HepG2 (cell line): ENCODE data around the gene CD151. TPM values are rescaled to one million over a fixed set of nuclear protein-coding genes. Genes with fewer than 3 reads are reported as not detected.

Experiments used
- AGO2 ChIP-seq: fragments of 200-400 bp; formaldehyde crosslinking; optimal IDR thresholded peaks from 2 replicates; pipeline ENCODE3; 2017; ENCODE audit warnings: mild to moderate bottlenecking, low read depth, low read length, moderate library complexity
- AHR ChIP-seq: IDR thresholded peaks from 2 replicates; pipeline ENCODE4 v1.6.1; 2018; ENCODE audit warnings: missing genetic modification reagents, missing compliant biosample characterization
- ARNT2 ChIP-seq: sonication (generic); formaldehyde crosslinking; IDR thresholded peaks from 2 replicates; pipeline ENCODE4 v1.8.0; 2022; ENCODE audit warnings: mild to moderate bottlenecking, low read depth, missing genetic modification reagents, moderate library complexity
- ARNTL ChIP-seq: sonication (generic); formaldehyde crosslinking; IDR thresholded peaks from 2 replicates; pipeline ENCODE4 v1.4.0; 2020; ENCODE audit warnings: mild to moderate bottlenecking, missing genetic modification reagents
- ATF7-NPFF ChIP-seq: sonication (generic); formaldehyde crosslinking; IDR thresholded peaks from 2 replicates; pipeline ENCODE4 v1.8.1; 2023; ENCODE audit warnings: mild to moderate bottlenecking, low read depth, missing genetic modification reagents, moderate library complexity
- CAMTA2 ChIP-seq: sonication (generic); formaldehyde crosslinking; IDR thresholded peaks from 2 replicates; pipeline ENCODE4 v1.4.0; 2020; ENCODE audit warnings: mild to moderate bottlenecking, missing genetic modification reagents, borderline replicate concordance
- CHD4 ChIP-seq: fragments of 200-600 bp; sonication (generic); IDR thresholded peaks from 2 replicates; pipeline ENCODE4 v1.7.0; 2017; ENCODE audit warnings: mild to moderate bottlenecking, low read length, borderline replicate concordance
- DDIT3 ChIP-seq: sonication (generic); formaldehyde crosslinking; IDR thresholded peaks from 2 replicates; pipeline ENCODE4 v1.4.0; 2020; ENCODE audit warnings: mild to moderate bottlenecking, missing genetic modification reagents
- EP300 ChIP-seq, 3 experiments: sonication (generic) in 1 of 3; formaldehyde crosslinking in 1 of 3; IDR thresholded peaks; 2 replicates each; pipeline versions ENCODE4 v1.5.1 to v1.6.1; 2011 to 2020; ENCODE audit warnings: low read depth in 2 of 3, low read length in 2 of 3, borderline replicate concordance in 1 of 3, improper control_type of control experiment in 1 of 3, mild to moderate bottlenecking in 1 of 3, missing genetic modification reagents in 1 of 3, moderate library complexity in 1 of 3
- ETS1 ChIP-seq: sonication (generic); formaldehyde crosslinking; IDR thresholded peaks from 2 replicates; pipeline ENCODE4 v1.4.0; 2020; ENCODE audit warnings: missing genetic modification reagents
- HMGA1 ChIP-seq: sonication (generic); formaldehyde crosslinking; conservative IDR thresholded peaks from 2 replicates; pipeline ENCODE4 v1.4.0; 2020; ENCODE audit warnings: missing genetic modification reagents
- JUNB ChIP-seq: sonication (generic); formaldehyde crosslinking; IDR thresholded peaks from 2 replicates; pipeline ENCODE4 v1.8.0; 2022; ENCODE audit warnings: missing genetic modification reagents, mild to moderate bottlenecking, borderline replicate concordance
- NFE2 ChIP-seq: sonication (generic); formaldehyde crosslinking; IDR thresholded peaks from 2 replicates; pipeline ENCODE4 v1.4.0; 2020; ENCODE audit warnings: missing genetic modification reagents
- NFIB ChIP-seq: sonication (generic); formaldehyde crosslinking; IDR thresholded peaks from 2 replicates; pipeline ENCODE4 v1.9.0; 2021; ENCODE audit warnings: missing genetic modification reagents, mild to moderate bottlenecking, borderline replicate concordance
- NFYC ChIP-seq: IDR thresholded peaks from 2 replicates; pipeline ENCODE4 v1.6.1; 2016; ENCODE audit warnings: missing genetic modification reagents, missing compliant biosample characterization
- POLR2G ChIP-seq: fragments of 200-400 bp; formaldehyde crosslinking; IDR thresholded peaks from 2 replicates; pipeline ENCODE4 v1.6.1; 2018; ENCODE audit warnings: mild to moderate bottlenecking, low read depth, low read length, moderate library complexity
- PRPF4 ChIP-seq: fragments of 200-400 bp; formaldehyde crosslinking; IDR thresholded peaks from 2 replicates; pipeline ENCODE4 v1.6.1; 2016; ENCODE audit warnings: low read length, low read depth; ENCODE audit not compliant: poor library complexity, severe bottlenecking
- RNF2 ChIP-seq: fragments of 450-650 bp; conservative IDR thresholded peaks from 2 replicates; pipeline ENCODE4 v1.6.1; 2016; ENCODE audit warnings: low read depth
- RXRA ChIP-seq: sonication (generic); formaldehyde crosslinking; IDR thresholded peaks from 2 replicates; pipeline ENCODE4 v1.5.1; 2020; ENCODE audit warnings: missing genetic modification reagents
- TBX3 ChIP-seq: fragments of 450-650 bp; IDR thresholded peaks from 2 replicates; pipeline ENCODE4 v1.6.1; 2017; ENCODE audit warnings: antibody characterized with exemption, mild to moderate bottlenecking, inconsistent platforms, borderline replicate concordance
- TCF7L2 ChIP-seq: IDR thresholded peaks from 2 replicates; pipeline ENCODE4 v1.6.1; 2011; ENCODE audit warnings: mild to moderate bottlenecking, low read depth, low read length, moderate library complexity
- ZBTB7A ChIP-seq: sonication (generic); formaldehyde crosslinking; IDR thresholded peaks from 2 replicates; pipeline ENCODE4 v1.8.0; 2022; ENCODE audit warnings: mild to moderate bottlenecking, missing genetic modification reagents
- ZBTB7B ChIP-seq: sonication (generic); formaldehyde crosslinking; IDR thresholded peaks from 2 replicates; pipeline ENCODE4 v1.4.0; 2020; ENCODE audit warnings: missing genetic modification reagents
- ZBTB8A ChIP-seq: sonication (generic); formaldehyde crosslinking; IDR thresholded peaks from 2 replicates; pipeline ENCODE4 v1.4.0; 2020; ENCODE audit warnings: mild to moderate bottlenecking, low read depth, missing genetic modification reagents, borderline replicate concordance
- ZNF546 ChIP-seq: sonication (generic); formaldehyde crosslinking; conservative IDR thresholded peaks from 2 replicates; pipeline ENCODE4 v1.8.1; 2023; ENCODE audit warnings: mild to moderate bottlenecking, missing genetic modification reagents
- ZNF598 ChIP-seq: sonication (generic); formaldehyde crosslinking; IDR thresholded peaks from 2 replicates; pipeline ENCODE4 v1.5.1; 2020; ENCODE audit warnings: mild to moderate bottlenecking, missing genetic modification reagents, borderline replicate concordance
- ZNF709 ChIP-seq: sonication (generic); formaldehyde crosslinking; IDR thresholded peaks from 2 replicates; pipeline ENCODE4 v1.5.0; 2020; ENCODE audit warnings: mild to moderate bottlenecking, missing genetic modification reagents
- ZSCAN5A ChIP-seq: sonication (generic); formaldehyde crosslinking; IDR thresholded peaks from 2 replicates; pipeline ENCODE4 v1.8.0; 2022; ENCODE audit warnings: mild to moderate bottlenecking, missing genetic modification reagents, borderline replicate concordance
- polyA plus RNA-seq, 8 experiments: library from polyadenylated mRNA; depleted of rRNA in 3 of 8; stranded (reverse) in 7 of 8; unstranded in 1 of 8; fragments of >200 nt; fragmentation: Illumina TruSeq in 4 of 8; extraction: Trizol in 4 of 8; gene quantifications; 2 replicates each; pipeline versions ENCODE4 v1.2.1 to v1.2.3, GENCODE V29; 2011 to 2016; ENCODE audit warnings: low read depth in 4 of 8, missing spikeins in 1 of 8, mixed read lengths in 1 of 8; ENCODE audit not compliant: insufficient read depth in 1 of 8
- total RNA-seq, 5 experiments: library from RNA; depleted of rRNA; stranded (reverse); fragments of >200 nt; fragmentation: Illumina TruSeq; extraction: Trizol; gene quantifications; 2 replicates each; pipeline ENCODE4 v1.2.3, GENCODE V29; 2016; ENCODE audit warnings: low read depth in 1 of 5

Gene CD151
- total and polyA plus RNA-seq, 2 of the 13 experiments (the other 11 are each of a cell fraction or from before 2014, with no cell fraction given) = 125 to 197 TPM

GRCh38 chr11:809287-810039 lies 23.3 kb upstream of the CD151 start, which contains the start of gene RPLP2 (continued):
- TF ChIP-seq ZSCAN5A = peak; percentile 31; the same call in 1 of the 2 replicates
- TF ChIP-seq DDIT3 = no peak
- TF ChIP-seq POLR2G = peak; percentile 95
- no peak for TF ChIP-seq AGO2
- TF ChIP-seq PRPF4 = peak; percentile 60
- no peak for TF ChIP-seq NFE2 (CRISPR knock-in tag)
- no peak for TF ChIP-seq JUNB (CRISPR knock-in tag)
- peak; percentile 80 for TF ChIP-seq ZNF709 (CRISPR knock-in tag)
- TF ChIP-seq ZBTB8A (CRISPR knock-in tag) = no peak
- TF ChIP-seq HMGA1 = no peak
- peak; percentile 77 for TF ChIP-seq RXRA (CRISPR knock-in tag)
- TF ChIP-seq TCF7L2 = no peak
- no peak for TF ChIP-seq CHD4
- peak in 1 of 2 experiments; percentile 7; a peak in 1 of 4 replicates for TF ChIP-seq EP300 (IDR thresholded peaks at IDR 0.05; ENCODE audit: low read depth in 2 of 2, low read length in 2 of 2)
- TF ChIP-seq EP300 (CRISPR knock-in tag; IDR thresholded peaks at IDR 0.05; ENCODE audit: borderline replicate concordance) = no peak; the same call in 1 of the 2 replicates
- TF ChIP-seq ARNTL (CRISPR knock-in tag) = peak; percentile 87
- TF ChIP-seq TBX3 = peak; percentile 27
- no peak; the same call in none of the 2 replicates for TF ChIP-seq ATF7-NPFF
- no peak for TF ChIP-seq NFIB (CRISPR knock-in tag)
- peak; percentile 48; the same call in 1 of the 2 replicates for TF ChIP-seq ZBTB7A (CRISPR knock-in tag)
- TF ChIP-seq AHR (CRISPR knock-in tag) = peak; percentile 49
- peak; percentile 75; the same call in 1 of the 2 replicates for TF ChIP-seq ARNT2
- peak; percentile 96 for TF ChIP-seq ZNF546 (CRISPR knock-in tag)
- peak; percentile 53; the same call in 1 of the 2 replicates for TF ChIP-seq ZBTB7B
- TF ChIP-seq CAMTA2 (CRISPR knock-in tag) = peak; percentile 4; the same call in 1 of the 2 replicates
- TF ChIP-seq RNF2 = peak; percentile 88
- peak; percentile 90 for TF ChIP-seq NFYC (CRISPR knock-in tag)
- no peak; the same call in 1 of the 2 replicates for TF ChIP-seq ZNF598 (CRISPR knock-in tag)
- TF ChIP-seq ETS1 (CRISPR knock-in tag) = no peak
